Measurements from ENCODE around the gene CERK.

The CERK gene

GRCh38 chr22:46669201-46669600, 68.9 kb downstream of the CERK start:
- H3K27ac ChIP-seq, result no peak overlapping the region
- H3K79me2 ChIP-seq (ENCODE audit: insufficient read depth, low read depth), result no peaks in the 10 kb centered on the region
- no peak overlapping the region for H2AFZ ChIP-seq (ENCODE audit: low read depth)
- no peak overlapping the region for H3K4me2 ChIP-seq
- no peak overlapping the region for H3K4me3 ChIP-seq (IDR thresholded peaks at IDR 0.05; ENCODE audit: insufficient read depth, low read depth, low read length)
- TF ChIP-seq CTCF (conservative IDR thresholded peaks at IDR 0.05; ENCODE audit: low read depth, low read length), result no peak
- H3K9ac ChIP-seq, result no peak overlapping the region
- no peaks in the 10 kb centered on the region for H3K27me3 ChIP-seq (ENCODE audit: insufficient read depth, low read depth)
- no peaks in the 10 kb centered on the region for H3K4me1 ChIP-seq (ENCODE audit: low read depth, poor library complexity, severe bottlenecking)
- H4K20me1 ChIP-seq (ENCODE audit: insufficient read depth), result no peaks in the 10 kb centered on the region
- H3K36me3 ChIP-seq (ENCODE audit: insufficient read depth), result no peaks in the 10 kb centered on the region

GRCh38 chr22:46668116-46668515, 69.9 kb downstream of the CERK start:
- Histone ChIP-seq H4K20me1 (ENCODE audit: insufficient read depth) (no peaks in the 10 kb centered on the region), H3K79me2 (ENCODE audit: insufficient read depth, low read depth) (no peaks in the 10 kb centered on the region), H3K4me2 (no peak overlapping the region), H3K4me3 (IDR thresholded peaks at IDR 0.05; ENCODE audit: insufficient read depth, low read depth, low read length) (no peak overlapping the region), H3K27me3 (ENCODE audit: insufficient read depth, low read depth) (no peaks in the 10 kb centered on the region), H3K27ac (no peak overlapping the region), H2AFZ (ENCODE audit: low read depth) (no peak overlapping the region), H3K9ac (no peak overlapping the region), H3K4me1 (ENCODE audit: low read depth, poor library complexity, severe bottlenecking) (no peaks in the 10 kb centered on the region), H3K36me3 (ENCODE audit: insufficient read depth) (no peaks in the 10 kb centered on the region)
- TF ChIP-seq CTCF (conservative IDR thresholded peaks at IDR 0.05; ENCODE audit: low read depth, low read length), result no peak

- H3K79me2 ChIP-seq (ENCODE audit: insufficient read depth, low read depth), result no peaks in the 10 kb centered on the region
- no peaks in the 10 kb centered on the region for H3K36me3 ChIP-seq (ENCODE audit: insufficient read depth)
- TF ChIP-seq CTCF (conservative IDR thresholded peaks at IDR 0.05; ENCODE audit: low read depth, low read length), result no peak
- H3K4me1 ChIP-seq (ENCODE audit: low read depth, poor library complexity, severe bottlenecking), result no peaks in the 10 kb centered on the region
- H3K27ac ChIP-seq, result no peak overlapping the region
- H3K9ac ChIP-seq, result no peak overlapping the region
- H3K27me3 ChIP-seq (ENCODE audit: insufficient read depth, low read depth), result no peaks in the 10 kb centered on the region
- no peaks in the 10 kb centered on the region for H4K20me1 ChIP-seq (ENCODE audit: insufficient read depth)
- H3K4me2 ChIP-seq, result no peak overlapping the region
- H3K4me3 ChIP-seq (IDR thresholded peaks at IDR 0.05; ENCODE audit: insufficient read depth, low read depth, low read length), result no peak overlapping the region
- H2AFZ ChIP-seq (ENCODE audit: low read depth), result no peak overlapping the region
These were observed 70.8 kb downstream of the CERK start for GRCh38 chr22:46667245-46667623.

GRCh38 chr22:46666577-46667244, 71.3 kb downstream of the CERK start:
- Histone ChIP-seq H3K4me1 (ENCODE audit: low read depth, poor library complexity, severe bottlenecking) (no peaks in the 10 kb centered on the region), H3K4me2 (no peak overlapping the region), H2AFZ (ENCODE audit: low read depth) (no peak overlapping the region), H3K27me3 (ENCODE audit: insufficient read depth, low read depth) (no peaks in the 10 kb centered on the region), H3K79me2 (ENCODE audit: insufficient read depth, low read depth) (no peaks in the 10 kb centered on the region), H3K9ac (no peak overlapping the region), H3K27ac (no peak overlapping the region), H3K36me3 (ENCODE audit: insufficient read depth) (no peaks in the 10 kb centered on the region), H3K4me3 (IDR thresholded peaks at IDR 0.05; ENCODE audit: insufficient read depth, low read depth, low read length) (no peak overlapping the region), H4K20me1 (ENCODE audit: insufficient read depth) (no peaks in the 10 kb centered on the region)
- TF ChIP-seq CTCF (conservative IDR thresholded peaks at IDR 0.05; ENCODE audit: low read depth, low read length), result no peak
